IPS-18a (cell line): ENCODE measurements around the gene RAET1G.
"Not testable (repeated sequence)": the region's sequence is repeated elsewhere in the genome, so short reads cannot be mapped to it uniquely, and the experiment has no call there.

Experiments used
- H3K27ac ChIP-seq: one replicate; pipeline ENCODE4 v1.5.1; 2013; ENCODE audit warnings: low read length
- H3K27me3 ChIP-seq: one replicate; pipeline ENCODE4 v1.6.1; 2013; ENCODE audit warnings: mild to moderate bottlenecking, low read length; ENCODE audit not compliant: control insufficient read depth, insufficient read depth
- H3K36me3 ChIP-seq: one replicate; pipeline ENCODE4 v1.6.1; 2013; ENCODE audit warnings: low read depth, low read length; ENCODE audit not compliant: control insufficient read depth
- H3K4me1 ChIP-seq: one replicate; pipeline ENCODE4 v1.6.1; 2013; ENCODE audit warnings: low read depth, low read length; ENCODE audit not compliant: control insufficient read depth
- H3K4me3 ChIP-seq: one replicate; pipeline ENCODE4 v1.5.1; 2013; ENCODE audit warnings: low read length
- H3K9ac ChIP-seq: one replicate; pipeline ENCODE4 v1.6.1; 2013; ENCODE audit warnings: mild to moderate bottlenecking, low read length, moderate library complexity
- H3K9me3 ChIP-seq: one replicate; pipeline ENCODE4 v1.6.1; 2013; ENCODE audit warnings: low read depth, low read length; ENCODE audit not compliant: control insufficient read depth

RAET1G gene

DNA sequence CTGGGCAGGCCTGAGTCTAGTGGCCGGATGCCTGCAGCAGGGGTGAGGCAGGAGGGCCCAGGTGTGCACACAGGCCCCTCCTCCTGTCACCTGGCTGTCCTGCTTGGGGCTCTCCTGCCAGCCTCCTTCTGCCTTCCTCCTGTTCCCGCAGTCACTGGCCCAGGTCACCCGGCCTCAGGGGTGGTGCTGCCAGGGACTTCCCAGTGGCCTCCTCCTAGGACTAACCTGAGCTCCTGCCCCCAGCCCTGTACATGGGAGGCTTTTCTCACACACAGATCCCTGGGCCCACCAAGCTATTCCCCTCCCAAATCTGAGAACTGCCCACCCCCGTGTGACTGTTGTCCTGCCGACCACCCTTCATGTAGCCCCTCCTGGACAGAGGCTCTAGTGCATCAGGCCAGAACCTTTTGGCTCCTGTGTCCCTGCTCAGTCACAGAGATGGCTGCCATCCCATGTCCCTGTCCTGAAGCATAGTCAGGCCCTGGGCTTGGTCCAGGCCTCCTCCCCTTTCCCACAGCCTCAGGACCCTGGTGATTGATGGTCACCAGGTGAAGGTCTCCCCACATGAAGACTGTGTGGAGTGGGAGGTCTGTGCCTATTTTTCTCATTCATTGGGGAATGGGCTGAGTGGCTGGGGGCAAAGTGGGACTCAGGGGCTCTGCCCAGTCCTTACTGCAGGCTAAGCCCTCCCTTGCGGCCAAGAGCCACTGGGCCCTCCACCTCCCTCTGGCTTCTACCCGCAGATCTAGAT, 39.7 kb upstream of the RAET1G start:
- no peaks in the 10 kb centered on the region for H3K9me3 ChIP-seq
- no peak overlapping the region for H3K27ac ChIP-seq
- H3K4me3 ChIP-seq, result peak overlapping the region; percentile 84
- H3K4me1 ChIP-seq, result no peaks in the 10 kb centered on the region
- H3K9ac ChIP-seq, result peak overlapping the region; percentile 83
- no peaks in the 10 kb centered on the region for H3K36me3 ChIP-seq
- peaks cover 99% of the 10 kb centered on the region for H3K27me3 ChIP-seq

DNA sequence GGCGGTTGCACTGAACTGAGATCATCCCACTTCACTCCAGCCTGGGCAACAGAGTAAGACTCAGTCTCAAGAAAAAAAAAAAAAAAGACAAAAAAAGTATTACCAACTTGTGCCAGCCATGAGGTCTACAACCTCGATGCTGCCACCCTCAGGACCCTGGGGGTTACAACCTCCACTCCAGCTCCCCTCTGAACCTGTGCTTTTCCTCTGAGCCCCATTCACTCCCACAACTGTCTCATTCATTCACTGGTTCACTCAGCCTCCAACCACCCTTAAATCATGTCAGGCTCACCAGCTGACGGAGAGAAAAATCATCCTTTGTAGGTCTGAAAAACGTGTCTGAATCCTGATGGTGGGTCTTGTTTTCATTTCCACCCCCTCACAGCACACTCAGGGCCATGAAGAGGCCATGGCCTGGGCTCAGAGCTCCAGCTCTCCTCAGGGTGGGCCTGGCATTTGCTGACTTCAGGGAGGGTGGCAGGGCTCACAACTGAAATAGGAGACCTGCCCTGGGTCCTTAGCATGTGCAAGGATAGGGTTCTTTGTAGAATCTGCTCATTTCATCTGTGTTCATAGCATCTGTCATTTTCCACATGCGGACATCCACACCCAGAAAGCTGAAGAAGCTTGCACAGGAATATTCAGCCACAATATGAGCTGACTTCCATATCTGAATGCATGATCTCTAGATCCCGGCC, 39.0 kb upstream of the RAET1G start:
- Histone ChIP-seq H3K9me3 (no peaks in the 10 kb centered on the region), H3K36me3 (no peaks in the 10 kb centered on the region), H3K4me3 (no peak overlapping the region), H3K27ac (no peak overlapping the region), H3K4me1 (no peaks in the 10 kb centered on the region), H3K27me3 (peaks cover 99% of the 10 kb centered on the region), H3K9ac (no peak overlapping the region)

DNA sequence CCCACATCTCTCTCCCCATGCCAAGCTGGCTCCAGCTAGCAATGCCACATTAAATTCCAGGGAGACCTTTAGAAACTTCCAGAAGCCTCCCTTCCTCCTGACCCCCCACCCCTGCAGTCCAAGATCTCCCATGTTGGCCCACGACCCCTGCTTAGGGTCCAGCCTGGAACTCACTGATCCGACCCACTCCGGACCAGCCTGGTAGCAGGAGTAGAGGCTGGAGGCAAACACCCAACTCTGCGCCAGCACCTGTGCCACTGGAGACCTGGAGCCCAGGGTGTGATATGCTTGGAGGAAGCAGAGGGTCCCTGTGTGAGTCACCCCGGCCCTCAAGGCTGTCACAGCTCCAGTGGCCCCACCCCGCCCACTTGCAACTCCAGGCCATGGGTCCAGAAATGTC, 37.6 kb upstream of the RAET1G start:
- Histone ChIP-seq H3K9ac (no peak overlapping the region), H3K4me3 (no peak overlapping the region), H3K4me1 (no peaks in the 10 kb centered on the region), H3K9me3 (no peaks in the 10 kb centered on the region), H3K27me3 (peaks cover 99% of the 10 kb centered on the region), H3K27ac (no peak overlapping the region), H3K36me3 (no peaks in the 10 kb centered on the region)

DNA sequence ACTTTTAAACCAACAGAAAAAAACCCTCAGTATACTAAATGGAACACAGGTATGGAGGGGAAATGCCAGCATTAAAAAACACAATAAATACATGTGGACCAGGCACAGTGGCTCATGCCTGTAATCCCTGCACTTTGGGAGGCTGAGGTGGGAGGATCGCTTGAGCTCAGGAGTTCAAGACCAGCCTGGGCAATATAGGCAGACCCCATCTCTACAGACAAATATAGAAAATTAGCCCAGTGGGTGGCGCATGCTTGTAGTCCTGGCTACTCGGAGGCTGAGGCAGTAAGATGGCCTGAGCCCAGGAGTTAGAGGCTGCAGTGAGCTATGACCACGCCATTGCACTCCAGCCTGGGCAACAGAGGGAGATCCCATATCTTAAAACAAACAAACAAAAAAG, 36.9 kb upstream of the RAET1G start:
- H3K36me3 ChIP-seq, H3K27ac ChIP-seq, H3K9me3 ChIP-seq, H3K4me1 ChIP-seq, H3K9ac ChIP-seq, H3K4me3 ChIP-seq: not testable (repeated sequence)
- peaks cover 99% of the 10 kb centered on the region for H3K27me3 ChIP-seq

DNA sequence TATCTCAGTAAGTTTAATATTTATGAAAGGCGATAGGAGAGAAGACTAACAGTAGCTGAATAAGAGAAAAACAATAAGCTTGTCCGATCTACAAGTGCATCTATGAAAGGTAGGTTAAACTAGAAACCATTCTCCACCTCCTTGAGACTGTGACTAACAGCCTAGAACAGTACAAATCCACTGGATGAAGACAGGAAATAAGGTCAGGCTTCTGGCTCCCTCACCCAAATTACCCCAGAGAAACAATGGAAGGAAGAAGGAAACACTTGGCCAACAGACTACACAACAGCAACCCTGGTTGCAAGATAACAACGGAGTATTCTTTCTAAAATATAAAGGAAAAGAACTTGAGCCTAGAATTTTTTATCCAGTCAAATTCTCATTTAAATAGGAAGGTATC, 35.2 kb upstream of the RAET1G start:
- H3K9ac ChIP-seq, H3K36me3 ChIP-seq, H3K4me1 ChIP-seq, H3K9me3 ChIP-seq, H3K4me3 ChIP-seq, H3K27ac ChIP-seq: not testable (repeated sequence)
- peaks cover 98% of the 10 kb centered on the region for H3K27me3 ChIP-seq

DNA sequence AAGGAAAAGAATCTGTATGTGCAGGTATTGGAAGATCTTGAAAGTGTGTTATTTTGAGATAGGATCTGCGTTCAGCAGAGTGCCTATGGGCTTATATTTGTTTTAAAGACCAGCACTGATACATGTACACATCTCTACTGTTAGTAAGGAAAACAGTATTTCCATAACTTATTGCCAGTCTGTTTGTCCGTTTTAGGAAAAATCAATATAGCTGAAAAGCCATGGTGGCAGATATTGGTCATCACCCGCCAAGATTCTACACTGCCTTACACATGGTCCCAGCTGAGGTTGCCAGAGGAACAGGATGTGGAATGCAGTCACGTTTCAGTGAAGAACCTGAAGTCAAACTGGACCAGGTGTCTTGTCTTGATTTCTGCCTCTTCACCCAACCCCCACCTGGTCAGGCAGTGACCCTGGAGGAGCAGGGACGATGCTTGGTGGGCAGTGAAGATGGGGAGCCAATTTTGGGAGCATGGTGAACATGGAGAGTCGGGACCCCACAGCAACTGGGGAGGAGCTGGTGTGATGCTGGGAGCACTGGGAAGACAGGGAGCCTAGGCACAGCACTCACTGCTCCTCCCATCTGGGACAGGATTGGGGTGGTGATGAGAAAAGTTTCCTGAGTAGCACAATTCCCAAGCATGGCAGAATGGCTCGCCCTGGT, 32.9 kb upstream of the RAET1G start:
- not testable (repeated sequence) for H3K27ac ChIP-seq, H3K4me3 ChIP-seq, H3K4me1 ChIP-seq, H3K9ac ChIP-seq, H3K36me3 ChIP-seq, H3K9me3 ChIP-seq
- H3K27me3 ChIP-seq, result peaks cover 99% of the 10 kb centered on the region

DNA sequence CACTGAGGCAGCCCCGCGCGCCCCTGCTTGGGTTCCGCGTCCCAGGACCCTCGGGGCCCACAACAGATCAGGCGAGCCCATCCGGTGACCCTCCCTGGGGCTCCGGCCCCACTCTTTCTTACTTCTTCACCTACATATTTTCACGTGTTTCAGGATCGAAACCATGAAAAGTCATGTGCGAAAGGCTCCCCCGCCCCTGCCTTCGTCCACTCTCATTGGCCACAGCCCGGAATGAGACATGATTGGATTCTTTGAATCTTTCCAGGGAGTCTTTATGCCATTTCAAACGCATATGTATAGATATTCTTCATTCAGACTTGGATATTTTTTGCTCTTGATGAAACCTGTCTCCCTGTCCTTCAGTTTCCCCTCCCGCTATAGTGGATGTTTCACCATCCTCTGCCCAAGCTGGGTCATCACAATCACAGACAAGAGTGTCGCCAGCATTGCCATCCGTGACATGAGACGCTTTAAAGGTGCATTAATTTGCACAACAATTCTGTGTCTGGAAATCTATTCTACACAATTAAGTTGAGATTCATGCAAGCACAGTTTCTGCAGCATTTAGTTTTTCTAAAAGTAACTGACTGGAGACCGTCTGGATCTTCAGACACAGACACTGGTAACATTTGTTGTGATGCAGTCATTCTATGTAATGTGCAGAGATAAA, 32.2 kb upstream of the RAET1G start:
- H3K27me3 ChIP-seq, result peaks cover 99% of the 10 kb centered on the region
- not testable (repeated sequence) for H3K4me1 ChIP-seq, H3K36me3 ChIP-seq, H3K9me3 ChIP-seq, H3K4me3 ChIP-seq, H3K27ac ChIP-seq, H3K9ac ChIP-seq

DNA sequence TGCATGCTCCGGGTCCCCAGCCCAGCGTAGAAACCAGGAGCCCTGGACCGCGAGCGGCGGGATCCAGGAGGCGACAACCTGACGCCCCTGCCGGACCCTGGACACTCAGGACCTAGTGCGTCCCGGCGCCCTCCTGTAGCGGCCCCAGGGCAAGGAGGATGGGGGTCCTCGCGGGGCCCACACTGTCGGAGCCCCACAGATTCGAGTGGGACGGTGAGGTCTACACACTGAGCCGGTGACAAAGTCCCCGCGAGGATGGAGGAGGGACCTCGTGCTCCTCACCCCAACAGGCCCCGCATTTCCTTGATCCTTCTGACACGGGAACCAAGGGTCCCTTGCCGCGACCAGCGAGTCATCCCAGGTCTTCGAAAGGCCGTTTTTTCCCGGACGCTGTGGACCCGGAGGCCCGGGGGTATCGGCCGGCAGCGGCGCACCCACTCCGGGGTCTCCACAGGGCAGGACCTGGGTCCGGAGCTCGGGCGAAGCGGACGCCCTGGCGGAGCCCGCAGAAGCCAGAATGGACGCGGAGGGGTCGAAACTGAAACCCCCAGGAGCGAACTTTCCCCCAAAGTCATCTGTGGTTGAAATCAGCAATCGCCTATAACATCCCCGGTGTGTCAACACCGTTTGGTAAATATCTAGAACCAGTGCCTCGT, 31.5 kb upstream of the RAET1G start:
- not testable (repeated sequence) for H3K27ac ChIP-seq, H3K9ac ChIP-seq, H3K4me1 ChIP-seq, H3K4me3 ChIP-seq, H3K9me3 ChIP-seq, H3K36me3 ChIP-seq
- H3K27me3 ChIP-seq, result peaks cover 99% of the 10 kb centered on the region

DNA sequence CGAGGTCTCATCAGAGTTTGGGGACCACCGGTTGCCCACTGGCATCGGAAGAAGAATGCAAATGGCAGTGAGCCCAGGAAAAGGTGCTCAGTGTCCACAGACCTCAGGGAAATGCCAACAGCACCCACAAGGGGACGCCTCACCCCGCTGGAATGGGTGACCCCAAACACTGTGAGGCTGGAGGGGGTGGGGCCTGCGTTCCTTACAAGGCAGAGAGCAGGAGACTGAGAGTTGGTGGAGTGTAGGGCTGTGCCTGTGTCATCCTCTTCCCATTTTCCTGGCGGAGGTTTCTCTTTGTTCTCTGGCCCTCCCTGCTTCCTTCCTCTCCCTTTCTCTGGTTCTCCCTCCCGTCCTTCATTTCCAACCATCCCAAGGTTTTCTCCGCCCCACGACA, 31.0 kb upstream of the RAET1G start:
- not testable (repeated sequence) for H3K4me1 ChIP-seq, H3K36me3 ChIP-seq, H3K9ac ChIP-seq, H3K9me3 ChIP-seq, H3K27ac ChIP-seq, H3K4me3 ChIP-seq
- peaks cover 99% of the 10 kb centered on the region for H3K27me3 ChIP-seq

DNA sequence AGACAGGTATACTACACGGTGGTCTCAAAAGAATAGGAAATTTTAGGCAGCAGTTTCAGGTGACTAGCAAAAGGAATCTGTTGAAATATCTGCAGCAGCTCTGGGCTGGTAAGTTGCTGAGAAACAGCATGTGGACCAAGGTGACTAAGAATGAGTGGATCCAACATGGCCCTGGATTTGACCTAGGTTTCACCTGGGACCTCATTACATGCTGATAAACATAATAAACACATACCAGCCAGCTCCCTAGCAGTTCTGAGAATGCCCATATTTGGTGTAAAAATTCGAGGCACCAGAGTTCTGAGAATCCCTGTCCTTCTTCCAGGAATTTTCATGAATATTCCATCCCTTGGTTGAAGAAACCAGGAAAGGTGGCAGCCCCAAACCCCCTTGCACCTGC, 30.5 kb upstream of the RAET1G start:
- H3K27me3 ChIP-seq, result peaks cover 99% of the 10 kb centered on the region

DNA sequence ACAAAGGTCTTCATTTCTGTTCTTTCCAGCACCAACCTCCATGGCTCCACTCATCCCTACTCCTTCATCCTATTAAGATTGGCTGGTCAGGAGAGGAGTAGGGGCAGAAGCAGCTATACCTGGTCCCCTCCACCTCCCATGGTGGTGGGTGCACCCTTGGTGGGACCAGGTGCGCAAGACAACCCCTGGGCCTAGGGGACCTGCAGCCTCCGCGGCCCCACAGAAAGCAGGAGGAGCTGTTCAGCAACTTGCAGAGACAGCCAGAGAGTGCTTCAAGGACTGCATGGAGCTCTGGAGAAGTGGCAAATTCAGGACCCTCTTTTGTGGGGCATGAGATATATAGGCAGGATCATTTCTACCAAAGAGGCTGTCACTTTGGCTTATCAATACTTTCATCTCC, 28.7 kb upstream of the RAET1G start:
- Histone ChIP-seq H3K4me3 (no peak overlapping the region), H3K27me3 (peaks cover 92% of the 10 kb centered on the region), H3K9me3 (no peaks in the 10 kb centered on the region), H3K36me3 (no peaks in the 10 kb centered on the region), H3K9ac (no peak overlapping the region), H3K4me1 (no peaks in the 10 kb centered on the region), H3K27ac (no peak overlapping the region)

More for the DNA sequence above, 30.5 kb upstream of the RAET1G start:
- H3K9me3 ChIP-seq, H3K4me1 ChIP-seq, H3K4me3 ChIP-seq, H3K27ac ChIP-seq, H3K36me3 ChIP-seq, H3K9ac ChIP-seq: not testable (repeated sequence)
